ENCODE measurements around the gene ARL6IP5. TPM values are rescaled to one million over a fixed set of nuclear protein-coding genes. Genes with fewer than 3 reads are reported as not detected.

ARL6IP5 gene
- total RNA-seq, 2 experiments from 2014 or later: 132 to 203 TPM

DNA sequence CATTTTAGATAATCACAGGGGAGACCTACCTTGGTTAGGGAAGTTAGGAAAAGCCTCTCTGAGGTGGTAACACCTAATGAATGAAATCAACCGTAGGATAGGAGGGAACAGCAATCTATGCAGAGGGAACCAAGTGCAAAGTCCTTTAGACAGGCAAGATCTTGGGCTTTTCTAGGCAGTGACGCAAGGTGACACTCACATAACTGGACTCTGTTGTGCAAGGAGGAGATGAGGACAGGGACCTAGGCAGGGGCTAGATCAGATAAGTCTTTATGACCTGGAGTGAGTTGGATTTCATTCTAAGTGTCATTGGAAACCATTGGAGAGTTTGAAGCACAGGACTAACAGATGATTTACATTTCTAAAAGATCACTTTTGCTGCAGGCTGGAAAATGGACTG is 42.3 kb downstream of the ARL6IP5 start:
- CTCF ChIA-PET: interaction anchor here (0.7 to 1.3 kb wide), 2 partner anchors 173 to 299 kb away, joined by 3 to 6 read pairs; no protein-coding TSS in a partner anchor
- H3K27me3 Mint-ChIP-seq: peaks cover 6% of the 10 kb centered on the region

DNA sequence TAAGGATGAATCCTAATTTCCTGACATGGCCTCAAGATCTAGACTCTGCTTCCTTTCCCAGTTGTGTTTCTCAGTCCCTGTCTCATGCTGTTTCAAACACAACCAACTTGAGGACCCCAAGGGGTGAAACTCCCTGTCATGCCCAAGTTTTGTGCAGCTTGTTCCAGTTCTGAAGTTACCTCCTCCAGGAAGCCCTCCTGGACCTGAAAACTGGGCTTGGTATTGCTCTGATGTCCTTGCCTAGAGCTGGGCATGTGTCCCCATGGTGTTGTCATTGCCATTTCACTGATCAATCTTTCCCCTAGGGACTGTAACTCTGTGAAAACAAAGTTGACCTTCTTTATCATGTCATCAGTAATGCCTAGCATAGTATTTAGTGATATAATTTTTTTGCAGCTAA is 43.8 kb downstream of the ARL6IP5 start:
- DNase-seq (no peak), ATAC-seq (no peak)
- peaks cover 2% of the 10 kb centered on the region for H3K4me1 Mint-ChIP-seq
- CTCF ChIA-PET: interaction anchor here (3.6 kb wide), 1 partner anchor 9 kb away, joined by 13 read pairs; no protein-coding TSS in a partner anchor
- H3K27me3 Mint-ChIP-seq: peaks cover 6% of the 10 kb centered on the region
- H3K9me3 Mint-ChIP-seq (ENCODE audit: low read depth): no peaks in the 10 kb centered on the region
- no peaks in the 10 kb centered on the region for H3K36me3 Mint-ChIP-seq
- H3K27ac Mint-ChIP-seq: no peak overlapping the region
- H3K4me3 Mint-ChIP-seq: no peak overlapping the region

More for the DNA sequence above, 42.3 kb downstream of the ARL6IP5 start:
- H3K27ac Mint-ChIP-seq: no peak overlapping the region
- DNase-seq: no peak
- no peak for ATAC-seq
- no peaks in the 10 kb centered on the region for H3K9me3 Mint-ChIP-seq (ENCODE audit: low read depth)
- peaks cover 2% of the 10 kb centered on the region for H3K4me1 Mint-ChIP-seq
- H3K36me3 Mint-ChIP-seq: no peaks in the 10 kb centered on the region
- H3K4me3 Mint-ChIP-seq: no peak overlapping the region

GRCh38 chr3:69129531-69129930 is 44.8 kb downstream of the ARL6IP5 start:
- peaks cover 2% of the 10 kb centered on the region for H3K4me1 Mint-ChIP-seq
- no peaks in the 10 kb centered on the region for H3K9me3 Mint-ChIP-seq (ENCODE audit: low read depth)
- ATAC-seq (no peak), DNase-seq (no peak)
- H3K27ac Mint-ChIP-seq: no peak overlapping the region
- no peaks in the 10 kb centered on the region for H3K36me3 Mint-ChIP-seq
- no peak overlapping the region for H3K4me3 Mint-ChIP-seq
- CTCF ChIA-PET: interaction anchor here (1.0 to 3.6 kb wide), 2 partner anchors 10 to 29 kb away, joined by 3 to 13 read pairs; no protein-coding TSS in a partner anchor
- peaks cover 6% of the 10 kb centered on the region for H3K27me3 Mint-ChIP-seq

DNA sequence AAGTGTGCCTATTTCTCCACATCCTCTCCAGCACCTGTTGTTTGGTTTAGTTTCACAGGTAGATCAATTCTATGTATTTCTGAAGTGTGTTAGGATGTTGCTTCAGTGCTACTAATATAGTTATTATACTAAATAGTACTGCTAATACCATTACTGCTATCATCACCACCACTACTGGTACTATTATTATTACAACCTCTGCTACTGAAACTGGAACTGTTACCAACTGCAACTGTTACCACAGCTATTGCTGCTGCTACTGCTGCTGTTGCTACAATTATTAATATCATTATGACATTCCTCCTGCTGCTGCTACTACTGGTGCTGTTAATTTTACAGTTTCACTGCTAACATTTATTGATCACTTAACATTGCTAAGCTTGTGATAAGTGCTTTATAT is 46.0 kb downstream of the ARL6IP5 start:
- no peak for ATAC-seq
- Mint-ChIP-seq H3K9me3 (ENCODE audit: low read depth) (no peaks in the 10 kb centered on the region), H3K27me3 (peaks cover 6% of the 10 kb centered on the region), H3K36me3 (no peaks in the 10 kb centered on the region), H3K4me1 (peaks cover 2% of the 10 kb centered on the region), H3K4me3 (no peak overlapping the region), H3K27ac (no peak overlapping the region)
- CTCF ChIA-PET: interaction anchor here (0.7 to 3.6 kb wide), 4 partner anchors 11 to 255 kb away, joined by 3 to 13 read pairs (median 4); no protein-coding TSS in a partner anchor
- no peak for DNase-seq

DNA sequence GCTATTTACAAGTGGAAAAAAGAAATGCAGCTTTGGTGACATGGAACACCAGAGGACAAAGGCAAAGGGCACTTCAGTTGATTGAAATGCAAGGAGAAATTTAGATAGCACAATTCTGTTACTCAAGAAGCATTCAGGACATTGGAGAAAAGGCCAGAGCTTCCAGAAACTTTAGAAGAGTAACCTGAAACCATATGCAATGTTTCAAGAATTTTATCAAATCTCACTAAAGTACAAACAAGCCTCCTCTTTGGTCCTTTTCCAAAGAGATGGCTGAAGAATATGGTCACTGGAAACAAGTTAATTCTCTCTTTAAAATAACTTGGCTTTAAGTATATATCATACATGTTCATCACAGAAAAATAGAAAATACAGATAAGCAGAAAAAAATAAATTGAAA is 52.3 kb downstream of the ARL6IP5 start:
- DNase-seq: no peak
- Mint-ChIP-seq H3K27me3 (peaks cover 15% of the 10 kb centered on the region), H3K9me3 (ENCODE audit: low read depth) (no peaks in the 10 kb centered on the region), H3K27ac (no peak overlapping the region), H3K4me1 (no peaks in the 10 kb centered on the region), H3K4me3 (no peak overlapping the region), H3K36me3 (no peaks in the 10 kb centered on the region)
- CTCF ChIA-PET: interaction anchor here (1.3 kb wide), 1 partner anchor 16 kb away, joined by 4 read pairs; no protein-coding TSS in a partner anchor
- ATAC-seq: no peak

DNA sequence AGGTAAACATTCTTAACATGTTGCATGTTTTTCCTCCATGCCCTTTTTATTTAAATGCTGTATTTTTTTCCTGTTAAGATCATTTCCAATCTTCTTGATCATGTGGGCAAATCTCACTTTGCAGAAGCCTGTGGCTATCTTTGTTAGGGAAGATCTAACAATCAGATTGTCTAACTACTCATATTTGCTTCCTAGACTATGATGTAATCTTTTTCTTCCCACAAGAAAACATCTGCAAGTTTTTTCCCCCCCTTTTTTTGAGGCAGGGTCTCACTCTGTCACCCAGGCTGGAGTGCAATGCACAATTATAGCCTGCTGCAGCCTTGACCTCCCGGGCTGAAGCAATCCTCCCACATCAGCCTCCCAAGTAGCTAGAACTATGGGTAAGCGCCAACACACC is 52.7 kb downstream of the ARL6IP5 start:
- no peaks in the 10 kb centered on the region for H3K4me1 Mint-ChIP-seq
- no peak overlapping the region for H3K4me3 Mint-ChIP-seq
- CTCF ChIA-PET: no interaction called here
- ATAC-seq (no peak), DNase-seq (no peak)
- no peaks in the 10 kb centered on the region for H3K9me3 Mint-ChIP-seq (ENCODE audit: low read depth)
- H3K36me3 Mint-ChIP-seq: no peaks in the 10 kb centered on the region
- H3K27me3 Mint-ChIP-seq: peaks cover 15% of the 10 kb centered on the region
- H3K27ac Mint-ChIP-seq: no peak overlapping the region

DNA sequence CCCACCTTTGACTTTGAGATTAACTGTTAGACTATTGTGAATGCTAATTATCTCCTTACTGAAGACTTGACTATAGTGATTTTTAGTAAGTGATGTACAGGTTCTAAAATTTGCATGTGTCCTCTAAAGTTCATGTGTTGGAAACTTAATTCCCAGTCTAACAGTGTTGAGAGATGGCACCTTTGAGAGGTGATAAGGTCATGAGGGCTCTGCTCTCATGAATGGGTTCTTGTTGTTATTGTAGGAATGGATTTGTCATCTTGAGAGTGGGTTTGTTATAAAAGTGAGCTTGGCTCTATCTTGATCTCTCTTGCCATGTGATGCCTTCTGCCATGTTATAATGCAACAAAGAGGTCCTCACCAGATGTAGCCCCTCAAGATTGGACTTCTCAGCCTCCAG is 56.6 kb downstream of the ARL6IP5 start:
- Mint-ChIP-seq H3K4me1 (no peaks in the 10 kb centered on the region), H3K27ac (no peak overlapping the region), H3K27me3 (peaks cover 15% of the 10 kb centered on the region), H3K4me3 (no peak overlapping the region), H3K9me3 (ENCODE audit: low read depth) (no peaks in the 10 kb centered on the region), H3K36me3 (no peaks in the 10 kb centered on the region)
- DNase-seq: no peak
- CTCF ChIA-PET: interaction anchor here (1.4 kb wide), 1 partner anchor 21 kb away, joined by 3 read pairs; no protein-coding TSS in a partner anchor
- no peak for ATAC-seq

GRCh38 chr3:69142090-69142489 is 57.4 kb downstream of the ARL6IP5 start:
- Mint-ChIP-seq H3K4me3 (no peak overlapping the region), H3K36me3 (no peaks in the 10 kb centered on the region), H3K27me3 (peaks cover 12% of the 10 kb centered on the region), H3K27ac (no peak overlapping the region), H3K4me1 (no peaks in the 10 kb centered on the region), H3K9me3 (ENCODE audit: low read depth) (no peaks in the 10 kb centered on the region)
- DNase-seq: no peak
- ATAC-seq: no peak
- CTCF ChIA-PET: interaction anchor here (1.4 kb wide), 1 partner anchor 21 kb away, joined by 3 read pairs; no protein-coding TSS in a partner anchor

GRCh38 chr3:69142797-69143454 is 58.2 kb downstream of the ARL6IP5 start:
- Mint-ChIP-seq H3K27ac (no peak overlapping the region), H3K27me3 (peaks cover 12% of the 10 kb centered on the region), H3K4me3 (no peak overlapping the region), H3K36me3 (no peaks in the 10 kb centered on the region), H3K4me1 (no peaks in the 10 kb centered on the region), H3K9me3 (ENCODE audit: low read depth) (no peaks in the 10 kb centered on the region)
- no peak for DNase-seq
- ATAC-seq: no peak
- CTCF ChIA-PET: interaction anchor here (1.4 kb wide), 1 partner anchor 20 kb away, joined by 3 read pairs; no protein-coding TSS in a partner anchor

DNA sequence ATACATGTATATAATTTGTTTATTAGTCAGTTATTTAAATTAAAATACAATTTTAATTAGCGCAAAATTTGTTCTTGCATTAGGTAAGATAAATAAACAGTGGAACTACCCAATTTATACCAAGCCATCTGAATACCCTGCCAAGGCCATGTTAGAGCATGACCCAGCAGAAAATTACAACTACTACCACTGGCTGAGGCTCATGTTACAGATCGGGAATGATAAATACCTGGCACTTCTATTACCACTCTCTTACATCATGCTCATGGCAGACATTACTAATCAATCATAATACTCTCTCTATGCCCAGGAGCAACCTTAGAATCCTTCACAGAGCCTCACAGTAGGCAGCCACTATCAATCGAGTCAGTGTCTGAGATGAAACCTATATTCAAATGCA is 58.9 kb downstream of the ARL6IP5 start:
- Mint-ChIP-seq H3K9me3 (ENCODE audit: low read depth) (no peaks in the 10 kb centered on the region), H3K36me3 (no peaks in the 10 kb centered on the region), H3K27me3 (peaks cover 12% of the 10 kb centered on the region), H3K4me1 (no peaks in the 10 kb centered on the region), H3K27ac (no peak overlapping the region), H3K4me3 (no peak overlapping the region)
- CTCF ChIA-PET: no interaction called here
- ATAC-seq: no peak
- no peak for DNase-seq

DNA sequence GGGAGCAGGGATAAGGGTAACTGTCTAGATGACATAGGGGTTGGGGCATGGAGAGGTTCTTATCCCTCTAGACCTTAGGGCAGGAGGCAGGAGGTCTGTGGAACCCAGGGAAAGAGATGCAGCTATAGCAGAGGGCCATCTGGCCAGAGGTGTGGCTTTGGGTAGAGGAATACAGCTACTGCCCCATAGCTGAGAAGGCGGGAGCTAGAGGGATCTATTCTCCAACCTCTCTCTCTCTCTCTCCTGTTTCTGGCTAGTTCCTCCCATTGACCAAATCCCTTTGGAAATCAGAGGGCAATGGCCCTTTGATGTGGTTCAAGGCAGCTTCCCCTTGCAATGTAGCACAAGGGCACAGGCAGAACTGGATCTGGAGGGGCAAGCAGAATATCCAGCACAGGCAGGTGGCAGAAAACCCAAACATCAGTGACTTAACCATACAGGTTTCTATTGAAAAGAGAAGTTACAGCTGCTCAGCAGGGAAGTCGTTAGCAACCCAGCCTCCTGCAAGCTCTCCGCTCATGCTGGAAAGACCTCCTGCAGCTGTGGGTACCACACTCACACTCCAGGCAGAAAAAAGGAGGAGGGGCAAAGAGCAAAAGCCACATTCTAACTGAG is 60.0 kb downstream of the ARL6IP5 start:
- Mint-ChIP-seq H3K27me3 (peaks cover 6% of the 10 kb centered on the region), H3K27ac (no peak overlapping the region), H3K9me3 (ENCODE audit: low read depth) (no peaks in the 10 kb centered on the region), H3K4me1 (no peaks in the 10 kb centered on the region), H3K36me3 (no peaks in the 10 kb centered on the region), H3K4me3 (no peak overlapping the region)
- DNase-seq (no peak), ATAC-seq (no peak)
- CTCF ChIA-PET: interaction anchor here (0.8 to 0.9 kb wide), 2 partner anchors 17 to 161 kb away, joined by 3 to 4 read pairs; no protein-coding TSS in a partner anchor

- ATAC-seq (no peak), DNase-seq (no peak)
- no peaks in the 10 kb centered on the region for H3K4me1 Mint-ChIP-seq
- H3K27ac Mint-ChIP-seq: no peak overlapping the region
- no peaks in the 10 kb centered on the region for H3K9me3 Mint-ChIP-seq (ENCODE audit: low read depth)
- CTCF ChIA-PET: interaction anchor here (0.9 kb wide), 2 partner anchors 16 to 161 kb away, joined by 3 to 4 read pairs; no protein-coding TSS in a partner anchor
- no peak overlapping the region for H3K4me3 Mint-ChIP-seq
- H3K36me3 Mint-ChIP-seq: no peaks in the 10 kb centered on the region
- H3K27me3 Mint-ChIP-seq: peaks cover 2% of the 10 kb centered on the region
Measured at GRCh38 chr3:69145688-69146087, 61.0 kb downstream of the ARL6IP5 start.

DNA sequence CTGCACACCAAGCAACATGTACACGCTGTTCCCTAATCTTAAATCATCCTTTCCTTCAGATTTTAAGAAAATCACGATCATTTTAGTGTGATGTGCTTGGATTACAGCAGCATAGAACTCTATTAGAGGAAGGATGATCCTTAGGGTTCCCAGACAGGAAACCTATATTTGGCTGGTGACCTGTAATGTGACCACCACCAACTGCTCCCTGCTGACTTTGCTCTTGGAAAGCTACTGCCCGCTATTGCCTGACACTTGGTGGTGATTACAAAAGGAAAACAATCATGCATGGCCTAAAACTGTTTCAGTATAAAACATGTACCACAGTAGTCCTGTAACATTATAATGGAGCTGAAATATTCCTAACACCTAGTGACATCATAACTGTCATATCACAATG is 64.8 kb downstream of the ARL6IP5 start:
- ATAC-seq (no peak), DNase-seq (no peak)
- Mint-ChIP-seq H3K36me3 (no peaks in the 10 kb centered on the region), H3K4me3 (no peak overlapping the region), H3K4me1 (no peaks in the 10 kb centered on the region), H3K27ac (no peak overlapping the region), H3K9me3 (ENCODE audit: low read depth) (no peaks in the 10 kb centered on the region), H3K27me3 (peaks cover 7% of the 10 kb centered on the region)
- CTCF ChIA-PET: interaction anchor here (1.5 kb wide), 1 partner anchor 12 kb away, joined by 4 read pairs; no protein-coding TSS in a partner anchor

Measured in activated CD8-positive, alpha-beta memory T cell treated with anti-CD3 and anti-CD28 coated beads, Interleukin-2, amount 10 ng/mL, durations not matched to agents 7 days and 5 days (primary cell).